VCaP (cell line): ENCODE data around the gene INSL3.
"Not testable (repeated sequence)": the region's sequence is repeated elsewhere in the genome, so short reads cannot be mapped to it uniquely, and the experiment has no call there.

Experiments used
- H3K27ac ChIP-seq: fragments of 450-650 bp; 2 replicates; pipeline ENCODE4 v1.5.1; 2017
- TF ChIP-seq, protein P1 (sequence below): fragments of 450-650 bp; conservative IDR thresholded peaks from 2 replicates; pipeline ENCODE4 v1.5.1; 2017; ENCODE audit warnings: mild to moderate bottlenecking, moderate library complexity

The INSL3 gene

DNA sequence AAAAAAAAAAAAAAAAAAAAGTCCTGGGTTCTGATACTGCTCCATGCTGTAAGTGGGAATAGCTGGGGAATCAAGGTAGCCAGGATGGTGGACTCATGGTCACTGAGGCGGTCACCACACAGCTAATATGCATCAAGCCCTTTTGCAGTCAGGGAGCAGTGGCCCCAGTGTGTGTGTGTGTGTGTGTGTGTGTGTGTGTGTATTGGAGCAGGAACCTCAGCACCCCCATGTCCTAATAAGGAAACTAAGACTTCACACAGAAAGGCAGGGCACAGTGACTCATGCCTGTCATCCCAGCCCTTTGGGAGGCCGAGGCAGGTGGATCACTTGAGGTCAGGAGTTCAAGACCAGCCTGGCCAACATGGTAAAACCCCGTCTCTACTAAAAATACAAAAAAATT, 14.4 kb downstream of the INSL3 start:
- no peak overlapping the region for H3K27ac ChIP-seq
- TF ChIP-seq, protein P1, sequence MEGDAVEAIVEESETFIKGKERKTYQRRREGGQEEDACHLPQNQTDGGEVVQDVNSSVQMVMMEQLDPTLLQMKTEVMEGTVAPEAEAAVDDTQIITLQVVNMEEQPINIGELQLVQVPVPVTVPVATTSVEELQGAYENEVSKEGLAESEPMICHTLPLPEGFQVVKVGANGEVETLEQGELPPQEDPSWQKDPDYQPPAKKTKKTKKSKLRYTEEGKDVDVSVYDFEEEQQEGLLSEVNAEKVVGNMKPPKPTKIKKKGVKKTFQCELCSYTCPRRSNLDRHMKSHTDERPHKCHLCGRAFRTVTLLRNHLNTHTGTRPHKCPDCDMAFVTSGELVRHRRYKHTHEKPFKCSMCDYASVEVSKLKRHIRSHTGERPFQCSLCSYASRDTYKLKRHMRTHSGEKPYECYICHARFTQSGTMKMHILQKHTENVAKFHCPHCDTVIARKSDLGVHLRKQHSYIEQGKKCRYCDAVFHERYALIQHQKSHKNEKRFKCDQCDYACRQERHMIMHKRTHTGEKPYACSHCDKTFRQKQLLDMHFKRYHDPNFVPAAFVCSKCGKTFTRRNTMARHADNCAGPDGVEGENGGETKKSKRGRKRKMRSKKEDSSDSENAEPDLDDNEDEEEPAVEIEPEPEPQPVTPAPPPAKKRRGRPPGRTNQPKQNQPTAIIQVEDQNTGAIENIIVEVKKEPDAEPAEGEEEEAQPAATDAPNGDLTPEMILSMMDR = no peak

DNA sequence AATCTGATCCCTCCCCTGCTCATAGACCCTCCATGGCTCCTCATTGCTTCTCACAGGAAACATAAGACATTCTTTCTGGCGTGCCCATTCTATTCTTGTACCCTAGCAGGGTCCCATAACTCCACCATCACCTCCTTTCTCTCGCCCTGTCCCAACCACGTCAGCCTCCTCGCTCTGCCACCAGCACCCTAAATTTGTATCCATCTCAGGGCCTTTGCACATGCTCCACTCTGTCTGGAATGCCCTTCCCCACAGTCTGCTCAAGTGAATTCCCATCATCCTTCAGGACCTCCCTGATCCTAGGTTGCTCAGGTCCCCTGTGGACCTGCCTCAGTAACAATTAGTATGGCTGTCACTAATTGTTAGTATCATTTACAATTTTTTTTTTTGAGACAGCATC, 15.9 kb downstream of the INSL3 start:
- TF ChIP-seq, protein P1 = no peak
- H3K27ac ChIP-seq = no peak overlapping the region

GRCh38 chr19:17803264-17803896, 17.9 kb downstream of the INSL3 start:
- TF ChIP-seq, protein P1 = no peak
- H3K27ac ChIP-seq = no peak overlapping the region

GRCh38 chr19:17802137-17802858, 19.0 kb downstream of the INSL3 start:
- TF ChIP-seq, protein P1 = no peak

DNA sequence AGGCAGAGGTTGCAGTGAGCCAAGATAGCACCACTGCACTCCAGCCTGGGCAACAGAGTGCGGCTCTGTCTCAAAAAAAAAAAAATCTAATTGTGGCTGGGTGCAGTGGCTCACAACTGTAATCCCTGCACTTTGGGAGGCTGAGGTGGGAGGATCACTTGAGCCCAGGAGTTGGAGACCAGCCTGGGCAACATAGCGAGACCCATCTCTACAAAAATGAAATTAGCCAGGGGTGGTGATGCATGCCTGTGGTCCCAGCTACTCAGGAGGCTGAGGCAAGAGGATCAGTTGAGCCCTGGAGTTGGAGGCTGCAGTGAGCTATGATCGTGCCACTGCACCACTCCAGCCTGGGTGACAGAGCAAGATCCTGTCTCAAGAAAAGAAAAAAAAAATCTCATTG, 22.7 kb downstream of the INSL3 start:
- H3K27ac ChIP-seq = not testable (repeated sequence)

More at GRCh38 chr19:17802137-17802858, 19.0 kb downstream of the INSL3 start:
- no peak overlapping the region for H3K27ac ChIP-seq

DNA sequence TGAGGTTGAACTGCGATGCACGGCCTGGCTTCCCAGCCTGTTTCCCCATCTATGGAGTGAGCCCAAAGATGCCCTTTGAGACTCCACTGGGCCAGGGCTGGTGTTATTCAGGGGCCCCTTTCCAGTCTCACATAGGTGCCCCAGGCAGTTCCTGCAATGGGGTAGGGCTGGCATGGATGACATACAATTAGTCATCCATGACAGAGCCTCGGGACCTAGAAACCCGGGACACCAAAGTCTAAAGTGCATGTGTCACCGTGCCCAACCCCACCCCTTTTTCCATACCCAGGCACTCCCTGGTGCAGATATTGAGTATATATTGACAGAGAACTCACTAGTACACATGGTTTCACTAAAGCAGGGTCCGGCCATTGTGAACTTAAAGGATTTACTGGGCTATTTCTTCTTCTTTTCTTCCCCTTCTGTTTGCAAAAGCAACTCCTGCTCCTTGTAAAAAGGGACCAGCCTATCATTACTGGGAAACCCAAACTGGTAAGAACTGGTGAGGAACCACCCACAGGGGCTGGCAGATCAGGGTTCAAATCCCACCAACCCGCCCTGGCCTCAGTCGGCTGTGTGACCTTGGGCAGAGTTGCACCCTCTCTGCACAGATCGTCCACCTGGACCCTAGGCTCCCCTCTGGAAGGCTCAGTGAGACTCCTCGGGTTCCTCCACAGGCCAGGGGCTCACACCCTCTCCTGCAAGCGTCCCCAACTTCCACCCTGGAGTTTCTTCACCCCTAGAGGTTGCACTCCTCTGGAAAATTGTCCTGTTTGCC, 23.7 kb downstream of the INSL3 start:
- H3K27ac ChIP-seq = peak overlapping the region; percentile 31; the same call in 1 of the 2 replicates
- TF ChIP-seq, protein P1 = no peak

- TF ChIP-seq, protein P1 = no peak
- peak overlapping the region; percentile 31; the same call in 1 of the 2 replicates for H3K27ac ChIP-seq
Observed at GRCh38 chr19:17796838-17797423, 24.4 kb downstream of the INSL3 start.
